ENCODE data around the gene FBLN1.

The FBLN1 gene

DNA sequence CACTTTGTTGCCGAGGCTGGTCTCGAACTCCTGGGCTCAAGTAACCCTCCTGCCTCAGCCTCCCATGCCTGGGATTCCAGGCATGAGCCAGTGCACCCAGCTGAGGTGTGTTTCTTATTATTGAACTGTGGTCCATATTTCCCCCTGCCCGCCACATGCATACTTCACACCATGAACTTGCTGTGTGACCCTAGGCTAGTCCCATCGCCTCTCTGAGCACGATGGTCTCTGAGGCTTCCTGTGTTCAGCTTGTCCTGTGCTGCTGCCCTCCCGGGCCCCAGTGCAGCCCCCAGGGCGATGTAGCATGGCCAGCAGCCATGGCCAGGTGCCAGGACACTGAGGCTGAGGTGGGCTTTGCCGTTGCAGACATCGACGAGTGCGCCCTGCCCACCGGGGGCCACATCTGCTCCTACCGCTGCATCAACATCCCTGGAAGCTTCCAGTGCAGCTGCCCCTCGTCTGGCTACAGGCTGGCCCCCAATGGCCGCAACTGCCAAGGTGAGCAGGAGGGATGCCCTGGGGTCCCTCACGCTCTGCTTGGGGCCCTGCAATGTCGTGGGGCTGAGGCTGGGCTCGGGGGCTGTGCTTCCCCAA is 45.7 kb downstream of the FBLN1 start:
- FAIRE-seq = no peak
- DNase-seq (ENCODE audit: insufficient read length, low spot score) = no peak
- TF ChIP-seq, protein P1, sequence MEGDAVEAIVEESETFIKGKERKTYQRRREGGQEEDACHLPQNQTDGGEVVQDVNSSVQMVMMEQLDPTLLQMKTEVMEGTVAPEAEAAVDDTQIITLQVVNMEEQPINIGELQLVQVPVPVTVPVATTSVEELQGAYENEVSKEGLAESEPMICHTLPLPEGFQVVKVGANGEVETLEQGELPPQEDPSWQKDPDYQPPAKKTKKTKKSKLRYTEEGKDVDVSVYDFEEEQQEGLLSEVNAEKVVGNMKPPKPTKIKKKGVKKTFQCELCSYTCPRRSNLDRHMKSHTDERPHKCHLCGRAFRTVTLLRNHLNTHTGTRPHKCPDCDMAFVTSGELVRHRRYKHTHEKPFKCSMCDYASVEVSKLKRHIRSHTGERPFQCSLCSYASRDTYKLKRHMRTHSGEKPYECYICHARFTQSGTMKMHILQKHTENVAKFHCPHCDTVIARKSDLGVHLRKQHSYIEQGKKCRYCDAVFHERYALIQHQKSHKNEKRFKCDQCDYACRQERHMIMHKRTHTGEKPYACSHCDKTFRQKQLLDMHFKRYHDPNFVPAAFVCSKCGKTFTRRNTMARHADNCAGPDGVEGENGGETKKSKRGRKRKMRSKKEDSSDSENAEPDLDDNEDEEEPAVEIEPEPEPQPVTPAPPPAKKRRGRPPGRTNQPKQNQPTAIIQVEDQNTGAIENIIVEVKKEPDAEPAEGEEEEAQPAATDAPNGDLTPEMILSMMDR (IDR thresholded peaks at IDR 0.05; ENCODE audit: insufficient read depth, missing control alignments) = no peak

DNA sequence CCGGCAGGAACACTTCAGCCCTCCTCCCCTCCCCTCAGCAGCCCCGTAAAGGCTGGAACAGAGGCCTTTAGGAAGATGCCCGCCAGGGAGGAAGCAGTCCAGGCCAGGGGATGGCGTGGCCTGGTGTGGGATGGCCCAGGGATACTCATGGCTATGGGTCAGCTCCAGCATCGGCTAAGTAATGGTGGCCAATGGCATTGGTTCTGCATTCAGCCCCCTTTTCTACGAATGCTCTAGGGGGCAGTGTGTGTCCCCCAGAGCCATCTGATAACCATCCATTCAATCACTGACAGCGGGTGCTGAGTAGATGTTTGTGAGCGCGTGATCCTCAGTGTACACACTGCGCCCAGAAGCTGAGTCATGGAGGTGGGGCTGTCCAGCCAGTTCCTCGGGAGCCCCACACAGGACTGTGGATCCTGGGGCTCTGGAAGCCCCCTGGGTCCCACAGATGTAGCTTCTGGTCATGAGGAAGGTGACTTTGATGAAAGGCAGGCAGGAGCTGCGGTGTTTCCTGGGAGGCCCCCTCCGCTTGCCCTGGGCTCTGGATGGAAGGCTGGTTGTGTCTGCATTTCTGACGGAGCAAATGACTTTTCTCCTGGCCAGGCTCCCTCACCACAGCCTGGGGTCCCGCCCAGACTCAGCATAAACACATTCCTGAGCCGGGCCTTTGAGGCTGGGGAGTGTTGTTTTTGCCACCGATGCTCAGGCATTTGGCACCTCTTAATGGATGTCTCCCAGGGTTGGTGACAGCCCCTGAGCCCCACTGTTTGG is 46.5 kb downstream of the FBLN1 start:
- TF ChIP-seq, protein P1 (IDR thresholded peaks at IDR 0.05; ENCODE audit: insufficient read depth, missing control alignments) = peak; percentile 1
- FAIRE-seq (no peak), DNase-seq (ENCODE audit: insufficient read length, low spot score) (no peak)

DNA sequence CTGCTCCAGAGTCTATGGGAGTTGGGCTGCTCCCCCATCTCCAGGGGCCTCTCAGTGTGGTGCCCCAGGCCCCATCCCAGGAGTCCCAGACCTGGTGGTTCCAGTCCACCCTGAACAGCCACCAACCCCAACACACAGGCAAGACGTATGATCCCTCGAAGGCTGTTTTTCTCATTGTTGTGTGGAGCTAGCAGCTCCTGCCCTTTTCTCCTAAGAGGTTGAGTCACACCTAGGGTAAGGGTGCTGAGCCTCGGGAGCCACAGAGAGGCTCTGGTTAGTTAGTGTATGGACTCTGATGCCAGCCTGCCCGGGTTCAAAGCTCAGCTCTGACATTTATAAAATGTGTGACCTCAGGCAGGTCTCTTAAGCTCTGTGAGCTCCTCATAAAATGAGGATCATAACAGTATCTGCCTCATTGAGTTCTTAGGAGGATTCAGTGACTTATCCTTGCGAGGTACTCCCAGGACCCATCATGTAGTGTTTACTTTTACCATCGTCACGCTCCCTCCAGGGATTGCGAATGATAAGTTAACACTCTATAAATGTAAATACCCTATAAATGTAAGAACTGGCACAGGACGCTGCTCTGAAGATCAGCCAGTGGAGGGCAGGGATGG is 47.2 kb downstream of the FBLN1 start:
- FAIRE-seq (no peak), DNase-seq (ENCODE audit: insufficient read length, low spot score) (no peak)
- TF ChIP-seq, protein P1 (IDR thresholded peaks at IDR 0.05; ENCODE audit: insufficient read depth, missing control alignments) = no peak

DNA sequence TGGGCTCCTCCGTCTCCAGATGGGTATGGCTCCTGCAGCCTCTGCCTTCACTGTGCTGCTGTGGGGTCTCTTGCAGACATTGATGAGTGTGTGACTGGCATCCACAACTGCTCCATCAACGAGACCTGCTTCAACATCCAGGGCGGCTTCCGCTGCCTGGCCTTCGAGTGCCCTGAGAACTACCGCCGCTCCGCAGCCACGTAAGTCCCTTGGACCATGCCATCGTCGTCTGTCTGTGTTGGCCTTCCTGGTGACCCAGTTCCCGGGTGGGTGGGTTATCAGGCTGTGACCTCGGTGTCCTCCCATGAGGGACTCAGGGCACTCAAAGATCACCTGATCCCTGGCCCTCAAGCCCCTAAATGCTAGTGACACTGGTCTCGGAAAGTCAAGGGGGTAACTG is 47.7 kb downstream of the FBLN1 start:
- TF ChIP-seq, protein P1 (IDR thresholded peaks at IDR 0.05; ENCODE audit: insufficient read depth, missing control alignments) = no peak
- FAIRE-seq (no peak), DNase-seq (ENCODE audit: insufficient read length, low spot score) (no peak)

DNA sequence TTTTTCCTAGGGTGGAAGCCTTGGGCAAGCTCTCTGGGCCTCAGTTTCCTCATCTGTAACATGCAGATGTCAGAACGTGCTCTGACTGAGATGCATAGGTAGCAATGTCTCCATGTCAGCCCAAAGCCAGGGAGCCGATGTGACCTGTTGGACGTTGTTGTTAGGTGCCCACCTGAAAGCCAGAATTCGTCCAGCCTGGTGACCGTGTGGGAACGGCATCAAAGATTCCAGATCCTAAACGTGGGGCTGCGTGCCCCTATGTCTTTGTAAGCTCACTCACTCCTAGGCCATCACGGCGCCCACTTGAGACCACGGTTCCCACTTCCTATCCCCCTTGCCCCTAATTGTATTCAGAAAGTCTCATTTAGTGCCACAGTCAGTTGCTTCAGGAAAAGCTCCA is 48.2 kb downstream of the FBLN1 start:
- TF ChIP-seq, protein P1 (IDR thresholded peaks at IDR 0.05; ENCODE audit: insufficient read depth, missing control alignments) = no peak
- DNase-seq (ENCODE audit: insufficient read length, low spot score) = no peak
- FAIRE-seq = no peak

DNA sequence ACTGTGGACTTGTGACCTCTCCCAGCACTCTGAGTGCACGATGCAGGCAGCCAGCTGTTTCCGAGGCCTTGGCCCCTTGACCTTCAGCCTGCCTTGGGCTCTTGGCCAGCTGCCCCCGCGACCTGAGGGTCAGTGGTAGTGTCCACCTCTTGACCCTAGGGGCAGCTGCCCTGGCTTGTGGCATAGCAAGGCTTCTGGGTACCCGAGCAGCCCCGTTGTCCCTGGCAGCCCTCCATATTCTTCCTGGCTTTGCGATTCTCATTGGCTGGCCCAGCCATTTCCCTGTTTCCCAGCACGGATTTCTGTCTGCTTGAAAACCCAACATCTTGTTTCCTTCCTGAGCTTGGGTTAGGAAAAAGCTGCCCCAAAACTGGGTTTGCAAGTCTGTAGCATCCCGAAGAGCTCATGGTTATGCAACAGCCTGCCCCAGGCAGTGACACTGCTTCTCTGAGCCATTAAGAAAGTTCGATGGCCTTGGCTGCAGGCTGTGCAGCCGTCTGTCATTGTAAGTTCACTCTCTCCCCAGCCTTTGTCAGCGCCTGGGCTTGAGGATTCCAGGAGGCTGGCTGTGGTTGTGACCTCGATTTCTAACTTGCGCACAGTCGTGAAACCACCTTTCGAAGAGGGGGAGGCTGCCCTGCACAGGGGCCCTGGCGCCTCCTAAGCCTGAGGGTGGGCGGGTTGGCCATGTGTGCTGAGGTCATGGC is 48.8 kb downstream of the FBLN1 start:
- no peak for FAIRE-seq
- DNase-seq (ENCODE audit: insufficient read length, low spot score) = no peak
- TF ChIP-seq, protein P1 (IDR thresholded peaks at IDR 0.05; ENCODE audit: insufficient read depth, missing control alignments) = no peak
